Cardiac septum (tissue), 1 donor: ENCODE results near the gene TIMP2. TPM values are rescaled to one million over a fixed set of nuclear protein-coding genes. Genes with fewer than 3 reads are reported as not detected.

Experiments
- DNase-seq: peaks from one replicate; pipeline ENCODE4 v3.0.0-alpha.2; 2020; ENCODE audit warnings: low spot score
- intact Hi-C: fragments of 100-400 bp; cut with DNase I; formaldehyde crosslinking; loops from one replicate; pipeline ENCODE4 v1.14.0; 2022
- total RNA-seq: library from RNA; stranded (reverse); fragmentation: NEBNext Ultra II Directional; extraction: Animal tissue kit (Norgen Biotek cat#: 25700); gene quantifications from one replicate; pipeline ENCODE4 v1.2.1, GENCODE V29; 2021
- donor health status: DM: no; HTN: no; CAD: no.

TIMP2 gene
- total RNA-seq, 1 donor from 2014 or later, result 95.5 TPM

DNA sequence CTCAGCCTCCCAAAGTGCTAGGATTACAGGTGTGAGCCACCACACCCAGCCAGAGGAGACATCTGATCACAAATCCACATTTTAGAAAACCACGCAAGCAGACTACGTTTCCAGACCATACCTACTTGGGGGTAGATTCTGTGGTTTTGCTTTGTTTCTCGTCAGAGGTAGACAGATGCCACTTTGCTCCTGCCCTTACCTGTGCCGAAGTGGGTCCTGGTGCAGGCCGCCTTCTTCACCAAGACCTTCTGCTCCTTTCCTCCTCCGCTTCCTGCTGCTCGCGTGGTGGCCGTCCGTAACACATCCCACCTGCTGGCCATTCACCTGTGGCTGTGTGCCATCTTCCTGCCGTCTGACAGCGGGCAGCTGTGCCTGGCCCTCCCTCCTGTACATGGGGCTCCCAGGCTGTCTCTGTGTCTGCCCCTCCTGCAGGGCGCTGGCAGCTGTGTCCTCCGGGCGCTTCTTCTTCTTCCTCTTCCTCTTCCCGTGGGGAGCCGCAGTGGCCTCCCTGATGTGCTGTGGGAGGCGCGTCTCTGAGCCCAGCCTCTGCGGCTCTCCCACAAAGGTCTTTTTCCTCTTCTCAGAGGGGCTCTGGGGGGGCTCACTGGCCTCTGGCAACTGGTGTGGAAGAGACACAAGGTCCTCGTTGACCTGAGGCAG lies 121.9 kb downstream of the TIMP2 start:
- intact Hi-C loops, result no loop called here

More for the DNA sequence above, 121.9 kb downstream of the TIMP2 start:
- peak; percentile 84 for DNase-seq

Other genes starting within 250 kb of the TIMP2 start
- 29.4 TPM for gene CYTH1, start 143.1 kb downstream of the TIMP2 start, total RNA-seq
- 19.5 TPM for gene USP36, start 84.6 kb downstream of the TIMP2 start, total RNA-seq
- gene CEP295NL, start 22.2 kb downstream of the TIMP2 start, total RNA-seq, result 1.6 TPM
- 312 TPM for gene LGALS3BP, start 54.5 kb upstream of the TIMP2 start, total RNA-seq
- gene CANT1, start 84.4 kb upstream of the TIMP2 start, total RNA-seq, result 25.2 TPM
- gene C1QTNF1, start 98.8 kb upstream of the TIMP2 start, total RNA-seq, result 92.9 TPM
- gene ENGASE, start 149.4 kb upstream of the TIMP2 start, total RNA-seq, result 39.4 TPM